ENCODE measurements around the gene KAZN. TPM values are rescaled to one million over a fixed set of nuclear protein-coding genes. Genes with fewer than 3 reads are reported as not detected.

Gene KAZN
- polyA plus RNA-seq, 1 experiment: 5.5 TPM

- H3K27me3 ChIP-seq (ENCODE audit: control insufficient read depth, insufficient read depth, low read length): no peaks in the 10 kb centered on the region
- POLR2A ChIA-PET: interaction anchor here (0.7 kb wide), 1 partner anchor 16 kb away, joined by 4 read pairs; no protein-coding TSS in a partner anchor
- peaks cover 1% of the 10 kb centered on the region for H3K36me3 ChIP-seq (ENCODE audit: control insufficient read depth, insufficient read depth, low read length)
- CTCF ChIA-PET: interaction anchor here (1.8 kb wide), 1 partner anchor 8 kb away, joined by 5 read pairs; no protein-coding TSS in a partner anchor
- no peak for TF ChIP-seq CTCF (IDR thresholded peaks at IDR 0.05; ENCODE audit: insufficient read depth, low read depth, low read length)
- no peak overlapping the region for H3K4me3 ChIP-seq (ENCODE audit: low read depth, low read length)
- DNase-seq (ENCODE audit: low read depth): no peak
These were observed 356.9 kb downstream of the KAZN start for GRCh38 chr1:14955402-14955801.

- peaks cover 5% of the 10 kb centered on the region for H3K36me3 ChIP-seq (ENCODE audit: control insufficient read depth, insufficient read depth, low read length)
- TF ChIP-seq CTCF (IDR thresholded peaks at IDR 0.05; ENCODE audit: insufficient read depth, low read depth, low read length): no peak
- CTCF ChIA-PET: no interaction called here
- DNase-seq (ENCODE audit: low read depth): no peak
- H3K27me3 ChIP-seq (ENCODE audit: control insufficient read depth, insufficient read depth, low read length): no peaks in the 10 kb centered on the region
- POLR2A ChIA-PET: no interaction called here
- no peak overlapping the region for H3K4me3 ChIP-seq (ENCODE audit: low read depth, low read length)
These were observed 357.5 kb downstream of the KAZN start for GRCh38 chr1:14955976-14956375.

GRCh38 chr1:14956579-14957195 lies 358.2 kb downstream of the KAZN start:
- Histone ChIP-seq H3K36me3 (ENCODE audit: control insufficient read depth, insufficient read depth, low read length) (peaks cover 8% of the 10 kb centered on the region), H3K4me3 (ENCODE audit: low read depth, low read length) (no peak overlapping the region), H3K27me3 (ENCODE audit: control insufficient read depth, insufficient read depth, low read length) (no peaks in the 10 kb centered on the region)
- no peak for DNase-seq (ENCODE audit: low read depth)
- POLR2A ChIA-PET: no interaction called here
- TF ChIP-seq CTCF (IDR thresholded peaks at IDR 0.05; ENCODE audit: insufficient read depth, low read depth, low read length): no peak
- CTCF ChIA-PET: no interaction called here

- ChIA-PET CTCF (no interaction called here), POLR2A (no interaction called here)
- no peak overlapping the region for H3K4me3 ChIP-seq (ENCODE audit: low read depth, low read length)
- TF ChIP-seq CTCF (IDR thresholded peaks at IDR 0.05; ENCODE audit: insufficient read depth, low read depth, low read length): no peak
- no peaks in the 10 kb centered on the region for H3K27me3 ChIP-seq (ENCODE audit: control insufficient read depth, insufficient read depth, low read length)
- DNase-seq (ENCODE audit: low read depth): no peak
- H3K36me3 ChIP-seq (ENCODE audit: control insufficient read depth, insufficient read depth, low read length): peaks cover 8% of the 10 kb centered on the region
These were observed 359.1 kb downstream of the KAZN start for GRCh38 chr1:14957375-14958098.

- ChIA-PET CTCF (no interaction called here), POLR2A (no interaction called here)
- H3K27me3 ChIP-seq (ENCODE audit: control insufficient read depth, insufficient read depth, low read length): no peaks in the 10 kb centered on the region
- TF ChIP-seq CTCF (IDR thresholded peaks at IDR 0.05; ENCODE audit: insufficient read depth, low read depth, low read length): no peak
- no peak for DNase-seq (ENCODE audit: low read depth)
- no peak overlapping the region for H3K4me3 ChIP-seq (ENCODE audit: low read depth, low read length)
- peaks cover 11% of the 10 kb centered on the region for H3K36me3 ChIP-seq (ENCODE audit: control insufficient read depth, insufficient read depth, low read length)
These were observed 360.0 kb downstream of the KAZN start for GRCh38 chr1:14958249-14959058.

All from BJ (cell line).